Vagina (tissue), 2 donors: ENCODE results near the gene FOXA3. TPM values are rescaled to one million over a fixed set of nuclear protein-coding genes. Genes with fewer than 3 reads are reported as not detected.

Experiments
- DNase-seq, 2 donors: peaks; one replicate each; pipeline ENCODE4 v3.0.0-alpha.2; 2017; ENCODE audit errors: extremely low spot score in 2 of 2
- H3K27ac ChIP-seq: fragments of 200-600 bp; sonication (generic); one replicate; pipeline ENCODE4 v1.5.1; 2019
- H3K27me3 ChIP-seq: fragments of 200-600 bp; sonication (generic); one replicate; pipeline ENCODE4 v1.5.1; 2019
- H3K36me3 ChIP-seq, 2 donors: fragments of 200-600 bp; sonication (generic); one replicate each; pipeline ENCODE4 v1.5.1; 2017 to 2019
- H3K4me1 ChIP-seq: fragments of 200-600 bp; sonication (generic); one replicate; pipeline ENCODE4 v1.5.1; 2019
- H3K4me3 ChIP-seq, 2 donors: fragments of 200-600 bp; sonication (generic); 1 replicate in 1 of 2; 2 replicates in 1 of 2; pipeline ENCODE4 v1.5.1; 2016 to 2019
- H3K9me3 ChIP-seq: fragments of 200-600 bp; sonication (generic); one replicate; pipeline ENCODE4 v1.5.1; 2019
- CTCF ChIP-seq, 3 experiments: fragments of 450-650 bp in 2 of 3; fragments of 200-600 bp in 1 of 3; sonication (generic) in 1 of 3; IDR thresholded peaks; one replicate each; pipeline ENCODE4 v1.5.1; 2017 to 2019; ENCODE audit warnings: antibody characterized with exemption in 3 of 3, mild to moderate bottlenecking in 2 of 3, moderate library complexity in 2 of 3
- POLR2A ChIP-seq, 2 donors: fragments of 450-650 bp; IDR thresholded peaks; one replicate each; pipeline ENCODE4 v1.6.1; 2017; ENCODE audit warnings: antibody characterized with exemption in 2 of 2, mild to moderate bottlenecking in 2 of 2, moderate library complexity in 2 of 2
- POLR2AphosphoS5 ChIP-seq, 2 donors: sonication (generic); formaldehyde crosslinking; IDR thresholded peaks; one replicate each; pipeline ENCODE4 v1.9.0; 2017; ENCODE audit warnings: antibody characterized with exemption in 2 of 2, mild to moderate bottlenecking in 2 of 2, low read depth in 1 of 2; ENCODE audit not compliant: insufficient read depth in 1 of 2
- intact Hi-C: fragments of 100-400 bp; cut with DNase I; formaldehyde crosslinking; loops from one replicate; pipeline ENCODE4 v1.15.1; 2023
- total RNA-seq: library from RNA; depleted of rRNA; stranded (reverse); fragments of >200 nt; gene quantifications from one replicate; pipeline ENCODE4 v1.2.3, GENCODE V29; 2016

FOXA3 gene
- total RNA-seq, 1 donor from 2014 or later = not detected

DNA sequence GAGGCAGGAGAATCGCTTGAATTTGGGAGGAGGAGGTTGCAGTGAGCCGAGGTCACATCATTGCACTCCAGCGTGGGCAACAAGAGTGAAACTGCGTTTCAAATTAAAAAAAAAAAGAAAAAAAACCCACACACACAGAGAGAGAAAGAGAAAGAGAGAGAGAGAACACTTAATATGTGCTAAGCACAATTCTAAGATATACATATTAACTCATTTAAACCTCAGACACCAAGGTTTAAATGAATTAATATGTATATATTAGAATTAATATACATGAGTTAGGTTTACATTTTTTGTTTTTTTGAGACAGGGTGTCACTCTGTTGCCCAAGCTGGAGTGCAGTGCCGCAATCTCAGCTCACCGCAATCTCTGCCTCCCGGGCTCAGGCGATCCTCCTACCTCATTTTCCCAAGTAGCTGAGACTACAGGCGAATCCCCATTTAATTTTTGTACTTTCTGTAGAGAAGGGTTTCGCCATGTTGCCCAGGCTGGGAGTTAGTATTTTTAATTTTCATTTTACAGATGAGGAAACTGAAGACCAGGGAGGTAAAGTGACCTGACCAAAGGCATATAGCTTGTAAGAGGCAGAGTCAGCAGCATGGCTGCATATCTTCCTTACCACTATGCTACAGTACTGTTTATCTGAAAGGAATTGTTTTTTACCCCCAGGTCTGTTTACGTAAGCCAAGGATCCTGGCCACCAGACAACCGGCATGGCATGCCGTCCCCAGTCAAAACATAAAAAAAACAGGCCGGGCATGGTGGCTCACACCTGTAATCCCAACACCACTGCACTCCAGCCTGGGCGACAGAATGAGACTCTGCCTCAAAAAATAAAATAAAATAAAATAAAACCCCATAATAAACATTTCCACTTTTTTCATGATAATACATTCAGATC, 3.5 kb upstream of the FOXA3 start:
- Histone ChIP-seq H3K9me3 (no peaks in the 10 kb centered on the region), H3K4me3 (no peak overlapping the region), H3K27ac (no peak overlapping the region), H3K36me3 (peaks cover 0 to 11% of the 10 kb centered on the region in 2 donors), H3K27me3 (peaks cover 10% of the 10 kb centered on the region), H3K4me1 (peaks cover 33% of the 10 kb centered on the region)
- DNase-seq = no peak
- intact Hi-C loops = no loop called here
- no peak for TF ChIP-seq CTCF (IDR thresholded peaks at IDR 0.05)
- no peak for TF ChIP-seq POLR2A (IDR thresholded peaks at IDR 0.05)

DNA sequence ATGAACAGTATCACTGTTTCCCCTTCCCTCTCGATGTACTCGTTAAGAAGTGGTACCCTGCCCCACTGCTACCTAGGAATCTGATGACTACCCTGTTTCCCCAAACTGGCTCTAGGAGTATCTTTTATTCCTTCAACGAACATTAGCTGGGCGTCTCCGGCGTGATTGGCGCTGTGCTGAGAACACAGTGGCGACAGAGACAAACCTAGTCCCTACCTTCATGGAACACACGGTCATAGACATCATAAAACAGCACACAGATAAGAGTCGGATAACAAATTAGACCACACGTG, 1.9 kb upstream of the FOXA3 start:
- H3K27ac ChIP-seq = peak overlapping the region; percentile 85
- peak overlapping the region; percentile 96 to 98 for H3K4me3 ChIP-seq
- peaks cover 10% of the 10 kb centered on the region for H3K27me3 ChIP-seq
- intact Hi-C loops = no loop called here
- no peak for TF ChIP-seq POLR2AphosphoS5 (IDR thresholded peaks at IDR 0.05; ENCODE audit: insufficient read depth in 1 of 2, low read depth in 1 of 2)
- no peak for TF ChIP-seq CTCF (IDR thresholded peaks at IDR 0.05)
- no peak for TF ChIP-seq POLR2A (IDR thresholded peaks at IDR 0.05)
- no peak for DNase-seq
- peaks cover 0 to 6% of the 10 kb centered on the region in 2 donors for H3K36me3 ChIP-seq
- no peaks in the 10 kb centered on the region for H3K9me3 ChIP-seq
- peaks cover 33% of the 10 kb centered on the region for H3K4me1 ChIP-seq

DNA sequence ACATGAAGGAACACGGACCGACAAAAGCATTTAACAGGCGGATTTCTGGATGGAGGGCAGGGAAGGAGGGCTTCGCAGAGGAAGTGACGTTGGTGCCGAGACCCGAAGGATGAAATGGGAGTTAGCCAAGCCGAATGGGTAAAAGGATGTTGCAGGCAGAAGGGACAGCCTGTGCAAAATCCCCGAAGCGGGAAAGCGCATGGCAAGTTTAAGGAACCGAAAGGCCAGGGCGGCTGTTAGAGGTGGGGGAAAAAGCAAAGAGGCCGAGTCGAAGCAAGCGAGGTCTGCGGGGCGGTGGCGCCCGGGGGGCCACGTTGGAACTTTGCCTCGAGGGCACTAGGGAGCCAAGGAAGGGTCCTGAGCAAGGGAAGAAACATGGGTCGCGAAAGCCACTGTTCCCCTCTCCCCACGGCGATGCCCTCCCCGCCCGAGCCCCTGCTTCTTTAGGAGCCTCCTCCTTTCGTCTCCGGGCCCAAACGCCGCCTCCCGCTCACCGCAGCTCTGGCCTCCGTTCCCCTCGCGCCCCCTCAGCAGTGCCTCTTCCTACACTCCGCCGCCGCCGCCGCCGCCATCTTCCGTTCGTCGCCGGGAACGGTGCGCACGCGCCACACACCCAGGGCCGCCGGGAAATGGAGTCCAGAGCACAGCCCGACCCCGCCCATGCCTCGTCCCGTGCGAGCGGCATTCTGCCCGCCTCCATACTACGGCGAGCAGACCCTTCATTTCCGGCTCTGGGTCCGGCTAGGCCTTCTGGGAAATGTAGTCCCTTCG, 1.4 kb upstream of the FOXA3 start, which contains the start of gene SYMPK:
Gene SYMPK (minus strand): TSS at position 584 of the 771 bp plus-strand sequence. CDS start 8,652 bp downstream, outside the sequence.
- peak in 1 of 2 donors; percentile 98 for DNase-seq
- intact Hi-C loops = no loop called here
- peak within 1 kb of the TSS; percentile 96 to 98 for H3K4me3 ChIP-seq
- H3K9me3 ChIP-seq = no peaks in the 10 kb centered on the region
- peak; percentile 91 to 99 for TF ChIP-seq POLR2AphosphoS5 (IDR thresholded peaks at IDR 0.05; ENCODE audit: insufficient read depth in 1 of 2, low read depth in 1 of 2)
- peak in 1 of 3 experiments; percentile 4 for TF ChIP-seq CTCF (IDR thresholded peaks at IDR 0.05)
- TF ChIP-seq POLR2A (IDR thresholded peaks at IDR 0.05) = peak in 1 of 2 donors; percentile 63
- peak within 1 kb of the TSS; percentile 85 for H3K27ac ChIP-seq
- H3K27me3 ChIP-seq = peaks cover 10% of the 10 kb centered on the region
- peaks cover 0 to 6% of the 10 kb centered on the region in 2 donors for H3K36me3 ChIP-seq
- H3K4me1 ChIP-seq = peaks cover 33% of the 10 kb centered on the region

DNA sequence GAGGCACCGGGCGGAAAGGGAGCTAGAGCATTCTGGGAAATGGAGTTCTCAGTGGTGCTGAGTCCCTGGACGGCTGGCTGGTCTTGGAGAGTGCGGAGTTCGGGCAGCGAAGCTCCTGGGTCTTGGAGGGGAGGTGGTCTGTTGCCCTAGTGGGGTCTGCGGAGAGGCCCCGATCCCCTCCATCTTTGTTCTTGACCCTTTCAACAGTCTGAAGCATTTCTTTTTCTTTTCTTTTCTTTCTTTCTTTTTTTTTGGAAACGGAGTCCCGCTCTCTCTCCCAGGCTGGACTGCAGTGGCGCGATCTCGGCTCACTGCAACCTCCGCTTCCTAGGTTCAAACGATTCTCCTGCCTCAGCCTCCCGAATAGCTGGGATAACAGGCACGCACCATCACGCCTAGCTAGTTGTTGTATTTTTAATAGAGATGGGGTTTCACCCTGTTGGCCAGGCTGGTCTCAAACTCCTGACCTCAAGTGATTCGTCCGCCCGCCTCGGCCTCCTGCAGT, 739 bp upstream of the FOXA3 start:
- TF ChIP-seq POLR2AphosphoS5 (IDR thresholded peaks at IDR 0.05; ENCODE audit: insufficient read depth in 1 of 2, low read depth in 1 of 2) (no peak), POLR2A (IDR thresholded peaks at IDR 0.05) (no peak), CTCF (IDR thresholded peaks at IDR 0.05) (no peak)
- Histone ChIP-seq H3K27ac (no peak overlapping the region), H3K4me3 (peak overlapping the region; percentile 96 to 98), H3K4me1 (peaks cover 33% of the 10 kb centered on the region), H3K27me3 (peaks cover 10% of the 10 kb centered on the region), H3K36me3 (peaks cover 0 to 6% of the 10 kb centered on the region in 2 donors), H3K9me3 (no peaks in the 10 kb centered on the region)
- DNase-seq = no peak
- intact Hi-C loops = no loop called here
